Tibial nerve (tissue), 4 donors: ENCODE data around the gene MT1E.

Experiments used
- EP300 ChIP-seq, 2 donors: sonication (generic); formaldehyde crosslinking; IDR thresholded peaks; one replicate each; pipeline ENCODE4 v1.6.1; 2017; ENCODE audit warnings: antibody characterized with exemption in 2 of 2, mild to moderate bottlenecking in 1 of 2
- POLR2A ChIP-seq, 2 donors: fragments of 450-650 bp; IDR thresholded peaks; one replicate each; pipeline ENCODE4 v1.6.1; 2017; ENCODE audit warnings: antibody characterized with exemption in 2 of 2, mild to moderate bottlenecking in 2 of 2, moderate library complexity in 2 of 2
- TF ChIP-seq, protein P1 (sequence below), 5 experiments: fragments of 200-600 bp in 3 of 5; fragments of 450-650 bp in 2 of 5; sonication (generic) in 3 of 5; IDR thresholded peaks; one replicate each; pipeline ENCODE4 v1.5.1; 2016 to 2019; ENCODE audit warnings: antibody characterized with exemption in 5 of 5, mild to moderate bottlenecking in 3 of 5, moderate library complexity in 2 of 5

- TF ChIP-seq POLR2A (IDR thresholded peaks at IDR 0.05): no peak
- TF ChIP-seq, protein P1, sequence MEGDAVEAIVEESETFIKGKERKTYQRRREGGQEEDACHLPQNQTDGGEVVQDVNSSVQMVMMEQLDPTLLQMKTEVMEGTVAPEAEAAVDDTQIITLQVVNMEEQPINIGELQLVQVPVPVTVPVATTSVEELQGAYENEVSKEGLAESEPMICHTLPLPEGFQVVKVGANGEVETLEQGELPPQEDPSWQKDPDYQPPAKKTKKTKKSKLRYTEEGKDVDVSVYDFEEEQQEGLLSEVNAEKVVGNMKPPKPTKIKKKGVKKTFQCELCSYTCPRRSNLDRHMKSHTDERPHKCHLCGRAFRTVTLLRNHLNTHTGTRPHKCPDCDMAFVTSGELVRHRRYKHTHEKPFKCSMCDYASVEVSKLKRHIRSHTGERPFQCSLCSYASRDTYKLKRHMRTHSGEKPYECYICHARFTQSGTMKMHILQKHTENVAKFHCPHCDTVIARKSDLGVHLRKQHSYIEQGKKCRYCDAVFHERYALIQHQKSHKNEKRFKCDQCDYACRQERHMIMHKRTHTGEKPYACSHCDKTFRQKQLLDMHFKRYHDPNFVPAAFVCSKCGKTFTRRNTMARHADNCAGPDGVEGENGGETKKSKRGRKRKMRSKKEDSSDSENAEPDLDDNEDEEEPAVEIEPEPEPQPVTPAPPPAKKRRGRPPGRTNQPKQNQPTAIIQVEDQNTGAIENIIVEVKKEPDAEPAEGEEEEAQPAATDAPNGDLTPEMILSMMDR (IDR thresholded peaks at IDR 0.05): no peak
- no peak for TF ChIP-seq EP300 (IDR thresholded peaks at IDR 0.05)
Observed at GRCh38 chr16:56652600-56652999, 27.0 kb downstream of the MT1E start.
